ENCODE measurements around the gene DYRK1A. TPM values are rescaled to one million over a fixed set of nuclear protein-coding genes. Genes with fewer than 3 reads are reported as not detected.

Gene DYRK1A
- total RNA-seq, 2 donors from 2014 or later = 83.5 to 90.1 TPM

DNA sequence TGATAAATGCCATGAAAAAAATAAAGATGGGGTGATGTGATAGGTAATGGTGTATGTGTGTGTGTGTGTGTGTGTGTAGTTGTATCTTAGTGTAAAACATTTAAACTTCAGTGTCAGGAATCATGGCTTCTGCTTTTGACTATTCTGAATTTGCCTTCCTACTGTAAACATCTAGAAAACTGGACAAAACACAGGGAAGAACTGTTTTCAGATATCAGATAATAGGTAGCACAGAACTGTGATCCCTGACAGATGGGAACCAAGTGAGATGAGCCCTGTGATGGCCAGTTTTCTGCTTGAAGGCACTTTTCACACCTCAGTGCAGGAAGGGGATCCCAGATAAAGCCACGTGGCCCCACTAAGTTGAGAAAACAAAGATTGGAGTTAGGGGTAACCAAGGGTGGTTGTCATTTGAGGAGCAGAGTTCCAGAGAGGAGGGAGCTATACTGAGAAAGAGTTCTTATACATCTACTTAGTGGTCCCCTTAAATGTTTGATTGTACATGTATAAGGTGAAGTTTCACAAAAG lies 17.3 kb downstream of the DYRK1A start:
- Mint-ChIP-seq H3K4me1 (ENCODE audit: low read depth in 2 of 2) (peaks cover 64 to 78% of the 10 kb centered on the region in 2 donors), H3K36me3 (no peaks in the 10 kb centered on the region), H3K27me3 (no peaks in the 10 kb centered on the region), H3K9me3 (no peaks in the 10 kb centered on the region), H3K4me3 (peak overlapping the region; percentile 4), H3K27ac (peak overlapping the region; percentile 17 to 24)
- ATAC-seq = no peak
- DNase-seq (ENCODE audit: low spot score) = no peak

- Mint-ChIP-seq H3K27me3 (no peaks in the 10 kb centered on the region), H3K9me3 (no peaks in the 10 kb centered on the region), H3K4me1 (ENCODE audit: low read depth in 2 of 2) (peaks cover 62 to 75% of the 10 kb centered on the region in 2 donors), H3K4me3 (peak overlapping the region; percentile 28), H3K27ac (peak overlapping the region; percentile 17 to 32), H3K36me3 (no peaks in the 10 kb centered on the region)
- ATAC-seq (no peak), DNase-seq (ENCODE audit: low spot score) (no peak)
Measured at GRCh38 chr21:37384416-37384815, 17.8 kb downstream of the DYRK1A start.

- Mint-ChIP-seq H3K27me3 (no peaks in the 10 kb centered on the region), H3K9me3 (no peaks in the 10 kb centered on the region), H3K27ac (no peak overlapping the region), H3K36me3 (no peaks in the 10 kb centered on the region), H3K4me1 (ENCODE audit: low read depth in 2 of 2) (peaks cover 67 to 78% of the 10 kb centered on the region in 2 donors), H3K4me3 (no peak overlapping the region)
- DNase-seq (ENCODE audit: low spot score) (no peak), ATAC-seq (no peak)
Measured at GRCh38 chr21:37385179-37385765, 18.7 kb downstream of the DYRK1A start.

DNA sequence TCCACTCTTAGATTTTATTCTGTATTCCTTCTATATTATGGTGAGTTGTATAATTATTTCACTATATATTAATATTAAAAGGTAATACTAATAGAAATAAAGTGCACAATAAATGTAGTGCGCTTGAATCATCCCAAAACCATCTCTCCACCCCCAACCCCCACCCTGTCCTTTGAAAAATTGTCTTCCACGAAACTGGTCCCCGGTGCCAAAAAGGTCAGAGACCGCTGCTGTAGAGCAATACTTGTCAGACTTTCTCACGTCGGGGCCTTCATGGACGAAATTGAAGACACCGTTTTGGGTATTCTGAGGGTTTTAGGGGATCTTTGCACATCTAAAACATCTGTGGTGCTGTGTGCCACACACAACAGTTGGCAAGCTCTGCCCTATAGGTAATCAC lies 19.6 kb downstream of the DYRK1A start:
- ATAC-seq = no peak
- DNase-seq (ENCODE audit: low spot score) = no peak
- H3K4me3 Mint-ChIP-seq = no peak overlapping the region
- H3K36me3 Mint-ChIP-seq = no peaks in the 10 kb centered on the region
- peaks cover 65 to 78% of the 10 kb centered on the region in 2 donors for H3K4me1 Mint-ChIP-seq (ENCODE audit: low read depth in 2 of 2)
- H3K27me3 Mint-ChIP-seq = no peaks in the 10 kb centered on the region
- H3K9me3 Mint-ChIP-seq = no peaks in the 10 kb centered on the region
- H3K27ac Mint-ChIP-seq = no peak overlapping the region

DNA sequence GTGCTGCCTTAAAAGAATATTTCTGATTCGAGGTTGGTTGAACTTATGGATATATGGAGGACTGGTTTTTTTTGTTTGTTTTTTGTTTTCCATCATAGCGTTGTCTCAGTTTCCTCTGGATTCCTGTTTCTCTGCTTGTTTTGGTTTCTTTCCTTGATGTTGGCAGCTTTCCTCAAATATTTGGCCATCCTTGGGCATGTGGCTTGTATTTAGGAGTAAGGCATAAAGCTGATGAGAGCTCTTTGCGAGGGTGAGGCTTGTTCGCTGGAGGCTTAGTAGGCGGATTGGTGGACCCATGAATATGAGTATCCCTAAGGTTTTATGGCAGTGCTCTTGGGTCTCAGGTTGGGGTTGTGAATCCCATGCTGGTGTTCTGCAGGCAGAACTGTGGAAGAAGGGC lies 22.9 kb downstream of the DYRK1A start:
- Mint-ChIP-seq H3K27ac (peak overlapping the region in 1 of 2 donors; percentile 25), H3K36me3 (no peaks in the 10 kb centered on the region), H3K4me3 (no peak overlapping the region), H3K9me3 (no peaks in the 10 kb centered on the region), H3K27me3 (no peaks in the 10 kb centered on the region), H3K4me1 (ENCODE audit: low read depth in 2 of 2) (peaks cover 64 to 77% of the 10 kb centered on the region in 2 donors)
- no peak for DNase-seq (ENCODE audit: low spot score)
- no peak for ATAC-seq

DNA sequence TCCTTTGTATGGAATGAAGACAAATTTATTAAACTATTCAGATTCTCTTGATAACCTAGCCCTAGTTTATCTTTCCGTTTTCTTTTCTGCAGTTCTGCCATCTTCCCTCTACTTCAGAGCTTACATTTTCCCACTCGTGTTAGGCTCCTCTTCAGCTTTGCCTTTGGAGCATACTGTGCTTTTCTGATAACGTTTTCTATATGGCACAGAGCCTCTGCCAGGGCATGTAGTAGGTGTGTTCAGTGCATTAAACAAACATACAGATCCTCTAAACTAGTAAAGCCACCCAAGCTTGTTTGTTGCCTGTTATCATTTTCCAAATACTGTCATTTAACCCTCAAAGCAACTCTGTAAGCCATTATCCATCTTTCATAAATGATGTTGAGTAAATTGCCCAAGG lies 25.1 kb downstream of the DYRK1A start:
- no peaks in the 10 kb centered on the region for H3K27me3 Mint-ChIP-seq
- H3K4me3 Mint-ChIP-seq = no peak overlapping the region
- ATAC-seq (no peak), DNase-seq (ENCODE audit: low spot score) (no peak)
- peaks cover 63 to 77% of the 10 kb centered on the region in 2 donors for H3K4me1 Mint-ChIP-seq (ENCODE audit: low read depth in 2 of 2)
- no peaks in the 10 kb centered on the region for H3K36me3 Mint-ChIP-seq
- H3K27ac Mint-ChIP-seq = peak overlapping the region in 1 of 2 donors; percentile 11
- H3K9me3 Mint-ChIP-seq = no peaks in the 10 kb centered on the region

DNA sequence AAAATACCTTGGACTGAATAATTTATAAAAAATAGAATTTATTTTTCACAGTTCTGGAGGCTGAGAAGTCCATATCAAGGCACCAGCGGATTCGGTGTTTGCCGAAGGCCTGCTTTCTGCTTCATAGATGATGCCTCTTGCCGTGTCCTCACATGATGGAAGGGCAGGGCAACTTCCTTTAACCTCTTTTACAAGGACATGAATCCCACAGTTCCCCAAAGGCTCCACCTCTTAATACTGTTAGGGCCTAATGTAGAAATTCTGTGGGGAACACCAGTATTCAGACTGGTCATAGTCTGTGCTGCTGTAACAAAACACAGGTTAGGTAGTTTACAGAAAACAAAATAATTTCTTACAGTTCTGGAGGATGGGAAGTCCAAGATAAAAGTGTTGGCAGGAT lies 25.9 kb downstream of the DYRK1A start:
- H3K36me3 Mint-ChIP-seq = no peaks in the 10 kb centered on the region
- no peaks in the 10 kb centered on the region for H3K27me3 Mint-ChIP-seq
- ATAC-seq (no peak), DNase-seq (ENCODE audit: low spot score) (no peak)
- H3K9me3 Mint-ChIP-seq = no peaks in the 10 kb centered on the region
- no peak overlapping the region for H3K4me3 Mint-ChIP-seq
- H3K27ac Mint-ChIP-seq = peak overlapping the region; percentile 9 to 53
- peaks cover 61 to 75% of the 10 kb centered on the region in 2 donors for H3K4me1 Mint-ChIP-seq (ENCODE audit: low read depth in 2 of 2)

GRCh38 chr21:37393030-37393429 lies 26.5 kb downstream of the DYRK1A start:
- ATAC-seq (no peak), DNase-seq (ENCODE audit: low spot score) (no peak)
- peaks cover 60 to 69% of the 10 kb centered on the region in 2 donors for H3K4me1 Mint-ChIP-seq (ENCODE audit: low read depth in 2 of 2)
- no peaks in the 10 kb centered on the region for H3K36me3 Mint-ChIP-seq
- H3K9me3 Mint-ChIP-seq = no peaks in the 10 kb centered on the region
- peak overlapping the region; percentile 9 to 53 for H3K27ac Mint-ChIP-seq
- no peak overlapping the region for H3K4me3 Mint-ChIP-seq
- H3K27me3 Mint-ChIP-seq = no peaks in the 10 kb centered on the region

GRCh38 chr21:37393786-37394185 lies 27.2 kb downstream of the DYRK1A start:
- peaks cover 63 to 74% of the 10 kb centered on the region in 2 donors for H3K4me1 Mint-ChIP-seq (ENCODE audit: low read depth in 2 of 2)
- no peak overlapping the region for H3K4me3 Mint-ChIP-seq
- no peaks in the 10 kb centered on the region for H3K27me3 Mint-ChIP-seq
- DNase-seq (ENCODE audit: low spot score) (no peak), ATAC-seq (peak in 1 of 2 donors; percentile 24)
- H3K36me3 Mint-ChIP-seq = no peaks in the 10 kb centered on the region
- H3K9me3 Mint-ChIP-seq = no peaks in the 10 kb centered on the region
- H3K27ac Mint-ChIP-seq = no peak overlapping the region

DNA sequence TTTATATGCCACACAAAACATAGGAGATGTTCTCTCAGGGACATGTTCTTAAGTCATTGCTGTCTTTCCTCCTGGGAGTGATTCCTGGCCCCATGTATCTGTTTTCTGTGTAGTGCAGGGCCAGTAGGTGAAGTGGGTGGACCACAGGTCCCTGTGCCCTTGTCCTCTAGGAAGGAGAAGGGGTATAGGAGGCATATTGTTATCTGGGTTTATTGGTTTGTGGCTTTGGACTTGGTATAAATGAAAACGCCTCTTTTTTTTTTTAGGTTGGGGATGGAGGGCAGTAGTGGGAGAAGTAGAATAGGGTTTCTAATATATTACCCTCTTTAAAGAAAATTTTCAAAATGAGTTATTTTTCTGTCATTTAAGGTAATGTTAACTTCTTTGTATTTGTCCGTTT lies 29.4 kb downstream of the DYRK1A start:
- Mint-ChIP-seq H3K36me3 (no peaks in the 10 kb centered on the region), H3K4me1 (ENCODE audit: low read depth in 2 of 2) (peaks cover 62 to 77% of the 10 kb centered on the region in 2 donors), H3K4me3 (no peak overlapping the region), H3K27ac (no peak overlapping the region), H3K27me3 (no peaks in the 10 kb centered on the region), H3K9me3 (no peaks in the 10 kb centered on the region)
- ATAC-seq = no peak
- no peak for DNase-seq (ENCODE audit: low spot score)

DNA sequence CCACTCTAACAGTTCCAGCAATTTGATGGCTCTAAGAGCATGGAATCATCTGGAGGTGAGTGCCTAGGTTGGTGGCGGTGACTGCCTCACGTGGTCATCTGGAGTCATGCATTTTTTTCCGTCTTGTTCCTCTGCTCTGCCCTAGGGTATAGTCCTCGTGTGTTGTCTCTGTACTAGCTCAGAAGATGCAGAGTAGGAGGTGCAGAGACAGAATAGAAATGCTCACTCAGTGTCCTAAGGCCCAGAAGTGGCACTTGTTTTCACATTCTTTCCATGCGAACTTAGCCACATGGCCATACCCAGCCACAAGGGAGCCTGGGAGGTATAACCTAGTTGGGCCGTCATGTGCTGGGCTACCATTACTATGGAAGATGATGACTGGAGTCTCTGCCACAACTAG lies 30.3 kb downstream of the DYRK1A start:
- Mint-ChIP-seq H3K27ac (no peak overlapping the region), H3K36me3 (no peaks in the 10 kb centered on the region), H3K4me3 (no peak overlapping the region), H3K9me3 (no peaks in the 10 kb centered on the region), H3K4me1 (ENCODE audit: low read depth in 2 of 2) (peaks cover 59 to 72% of the 10 kb centered on the region in 2 donors), H3K27me3 (no peaks in the 10 kb centered on the region)
- no peak for DNase-seq (ENCODE audit: low spot score)
- ATAC-seq = no peak

DNA sequence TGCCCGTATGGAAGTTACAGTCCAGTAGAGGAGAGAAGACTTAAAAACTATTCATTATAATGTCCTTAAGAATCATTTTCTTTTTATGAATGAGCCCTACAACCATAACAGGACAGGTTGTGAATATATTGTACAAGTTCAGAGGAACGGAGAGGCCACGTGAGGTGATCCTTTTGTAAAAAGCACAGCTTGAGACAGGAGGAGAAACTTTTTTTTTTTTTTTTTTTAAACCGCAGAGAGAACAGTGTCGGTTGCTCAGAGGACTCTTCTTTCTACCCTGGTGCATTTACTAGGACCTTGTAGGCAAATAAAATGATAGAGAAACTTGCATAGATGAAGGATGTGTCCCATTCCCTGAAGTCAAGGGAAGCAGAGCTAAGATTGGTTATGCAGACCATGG lies 32.1 kb downstream of the DYRK1A start:
- ATAC-seq (no peak), DNase-seq (ENCODE audit: low spot score) (no peak)
- Mint-ChIP-seq H3K27me3 (no peaks in the 10 kb centered on the region), H3K4me1 (ENCODE audit: low read depth in 2 of 2) (peaks cover 60 to 77% of the 10 kb centered on the region in 2 donors), H3K4me3 (peak overlapping the region; percentile 39), H3K36me3 (peaks cover 13% of the 10 kb centered on the region), H3K9me3 (no peaks in the 10 kb centered on the region), H3K27ac (peak overlapping the region; percentile 40 to 45)

GRCh38 chr21:37402251-37402867 lies 35.8 kb downstream of the DYRK1A start:
- H3K36me3 Mint-ChIP-seq = peaks cover 13% of the 10 kb centered on the region
- DNase-seq (ENCODE audit: low spot score) (no peak), ATAC-seq (no peak)
- H3K27ac Mint-ChIP-seq = peak overlapping the region; percentile 74 to 85
- no peaks in the 10 kb centered on the region for H3K27me3 Mint-ChIP-seq
- H3K4me3 Mint-ChIP-seq = peak overlapping the region; percentile 63
- no peaks in the 10 kb centered on the region for H3K9me3 Mint-ChIP-seq
- peaks cover 64 to 80% of the 10 kb centered on the region in 2 donors for H3K4me1 Mint-ChIP-seq (ENCODE audit: low read depth in 2 of 2)

GRCh38 chr21:37405629-37406028 lies 39.1 kb downstream of the DYRK1A start:
- DNase-seq (ENCODE audit: low spot score) (no peak), ATAC-seq (no peak)
- H3K27ac Mint-ChIP-seq = peak overlapping the region; percentile 23 to 74
- H3K9me3 Mint-ChIP-seq = no peaks in the 10 kb centered on the region
- H3K4me1 Mint-ChIP-seq (ENCODE audit: low read depth in 2 of 2) = peaks cover 69 to 80% of the 10 kb centered on the region in 2 donors
- peaks cover 13% of the 10 kb centered on the region for H3K36me3 Mint-ChIP-seq
- H3K4me3 Mint-ChIP-seq = peak overlapping the region; percentile 3
- no peaks in the 10 kb centered on the region for H3K27me3 Mint-ChIP-seq
